Measurements from ENCODE around the gene MED13. TPM values are rescaled to one million over a fixed set of nuclear protein-coding genes. Genes with fewer than 3 reads are reported as not detected.

MED13 gene
- total and polyA plus RNA-seq, 7 donors = 9.0 to 60.7 (median 46.0) TPM

- Histone ChIP-seq H3K9me3 (no peaks in the 10 kb centered on the region), H3K36me3 (peaks cover 5 to 67% (median 14%) of the 10 kb centered on the region in 4 donors), H3K27me3 (no peaks in the 10 kb centered on the region), H3K27ac (no peak overlapping the region), H3K4me1 (no peaks in the 10 kb centered on the region), H3K4me3 (no peak overlapping the region)
- intact Hi-C loops (cut with DNase I) = no loop called here
- DNase-seq = no peak
- WGBS, 2 donors = 93 to 98% methylated on average over 1 of the region's 1 CpG
- TF ChIP-seq EP300 (IDR thresholded peaks at IDR 0.05) (no peak), POLR2AphosphoS5 (IDR thresholded peaks at IDR 0.05) (no peak), CTCF (IDR thresholded peaks at IDR 0.05) (no peak), POLR2A (IDR thresholded peaks at IDR 0.05) (no peak)
These were observed 122.0 kb downstream of the MED13 start for GRCh38 chr17:61943117-61943516.

GRCh38 chr17:61942085-61942484 is 123.0 kb downstream of the MED13 start:
- Histone ChIP-seq H3K27me3 (no peaks in the 10 kb centered on the region), H3K4me1 (no peaks in the 10 kb centered on the region), H3K27ac (no peak overlapping the region), H3K4me3 (no peak overlapping the region), H3K9me3 (no peaks in the 10 kb centered on the region), H3K36me3 (peaks cover 5 to 56% (median 8%) of the 10 kb centered on the region in 4 donors)
- TF ChIP-seq EP300 (IDR thresholded peaks at IDR 0.05) (no peak), CTCF (IDR thresholded peaks at IDR 0.05) (no peak), POLR2A (IDR thresholded peaks at IDR 0.05) (no peak), POLR2AphosphoS5 (IDR thresholded peaks at IDR 0.05) (no peak)
- no peak for DNase-seq
- intact Hi-C loops (cut with DNase I) = no loop called here
- 94 to 95% methylated on average over 2 of the region's 2 CpGs for WGBS, 2 donors

- H3K27ac ChIP-seq = peak overlapping the region; percentile 86 to 90 (median 88)
- peaks cover 0 to 18% (median 2%) of the 10 kb centered on the region in 4 donors for H3K36me3 ChIP-seq
- H3K9me3 ChIP-seq = no peaks in the 10 kb centered on the region
- H3K27me3 ChIP-seq = no peaks in the 10 kb centered on the region
- no peak for DNase-seq
- intact Hi-C loops (cut with DNase I) = no loop called here
- peaks cover 0 to 26% (median 11%) of the 10 kb centered on the region in 4 donors for H3K4me1 ChIP-seq
- H3K4me3 ChIP-seq = peak overlapping the region; percentile 61 to 80 (median 66)
- no peak for TF ChIP-seq CTCF (IDR thresholded peaks at IDR 0.05)
- TF ChIP-seq POLR2AphosphoS5 (IDR thresholded peaks at IDR 0.05) = no peak
- no peak for TF ChIP-seq EP300 (IDR thresholded peaks at IDR 0.05)
- TF ChIP-seq POLR2A (IDR thresholded peaks at IDR 0.05) = no peak
- whole genome bisulfite sequencing, 2 donors = 51 to 53% methylated on average over 4 of the region's 4 CpGs
These were observed 137.0 kb downstream of the MED13 start for GRCh38 chr17:61928101-61928436.

GRCh38 chr17:61927208-61928100 is 137.6 kb downstream of the MED13 start, which contains the start of gene INTS2:
TSS of gene INTS2 (minus strand) at chr17:61927982. CDS start at chr17:61926644, 1,338 bp downstream.
- Histone ChIP-seq H3K27me3 (no peaks in the 10 kb centered on the region), H3K4me3 (peak within 1 kb of the TSS; percentile 61 to 80 (median 66)), H3K36me3 (peaks cover 0 to 18% (median 2%) of the 10 kb centered on the region in 4 donors), H3K4me1 (peaks cover 0 to 26% (median 11%) of the 10 kb centered on the region in 4 donors), H3K9me3 (no peaks in the 10 kb centered on the region), H3K27ac (peak within 1 kb of the TSS; percentile 86 to 90 (median 88))
- peak; percentile 98 for DNase-seq
- TF ChIP-seq POLR2AphosphoS5 (IDR thresholded peaks at IDR 0.05) = peak; percentile 88 to 97 (median 94)
- no peak for TF ChIP-seq CTCF (IDR thresholded peaks at IDR 0.05)
- peak in 2 of 4 donors; percentile 1 to 9 for TF ChIP-seq EP300 (IDR thresholded peaks at IDR 0.05)
- peak; percentile 78 to 85 for TF ChIP-seq POLR2A (IDR thresholded peaks at IDR 0.05)
- WGBS, 2 donors = 0% methylated on average over 58 of the region's 58 CpGs
- intact Hi-C loops (cut with DNase I) = loop anchor here (1.0 kb wide), 1 partner anchor 139 kb away; no protein-coding TSS in a partner anchor

Measured in sigmoid colon (tissue), 7 donors.